Kidney (tissue), 14 donors: ENCODE data around the gene LIMK2. TPM values are rescaled to one million over a fixed set of nuclear protein-coding genes. Genes with fewer than 3 reads are reported as not detected.

Experiments
- DNase-seq, 5 donors: peaks; one replicate each; pipeline ENCODE4 v3.0.0-alpha.2; 2013 to 2020
- FAIRE-seq: peaks from 2 replicates; lab custom pipeline; 2012; peaks lifted over from hg19 to GRCh38; lab: Jason Lieb, UNC
- H3K27ac ChIP-seq, 2 donors: one replicate each; pipeline ENCODE4 v1.7.0; 2013; ENCODE audit warnings: low read depth in 2 of 2, low read length in 2 of 2, inconsistent platforms in 1 of 2
- H3K27me3 ChIP-seq: one replicate; pipeline ENCODE4 v1.7.1; 2013; ENCODE audit warnings: low read length, inconsistent platforms; ENCODE audit not compliant: control insufficient read depth, insufficient read depth
- H3K36me3 ChIP-seq, 3 donors: one replicate each; pipeline versions ENCODE4 v1.7.0 to v1.7.1; 2013; ENCODE audit warnings: low read length in 3 of 3, control low read depth in 1 of 3, inconsistent platforms in 1 of 3; ENCODE audit not compliant: insufficient read depth in 3 of 3, control insufficient read depth in 2 of 3
- H3K4me1 ChIP-seq, 3 donors: one replicate each; pipeline versions ENCODE4 v1.7.0 to v1.7.1; 2013; ENCODE audit warnings: low read length in 3 of 3, inconsistent platforms in 1 of 3, low read depth in 1 of 3; ENCODE audit not compliant: control insufficient read depth in 2 of 3, insufficient read depth in 2 of 3
- H3K4me3 ChIP-seq, 3 donors: one replicate each; pipeline versions ENCODE4 v1.7.0 to v1.8.1; 2013; ENCODE audit warnings: low read length in 3 of 3, control low read depth in 1 of 3, inconsistent platforms in 1 of 3
- H3K9ac ChIP-seq, 3 donors: one replicate each; pipeline versions ENCODE4 v1.7.0 to v1.7.1; 2013; ENCODE audit warnings: low read length in 3 of 3, control low read depth in 1 of 3, inconsistent platforms in 1 of 3
- H3K9me3 ChIP-seq, 3 donors: one replicate each; pipeline versions ENCODE4 v1.7.0 to v1.7.1; 2013; ENCODE audit warnings: low read length in 3 of 3, control low read depth in 1 of 3, inconsistent platforms in 1 of 3; ENCODE audit not compliant: control insufficient read depth in 2 of 3, insufficient read depth in 1 of 3
- intact Hi-C: fragments of 100-400 bp; cut with DNase I; formaldehyde crosslinking; loops from one replicate; pipeline ENCODE4 v1.11.1; 2022
- polyA plus RNA-seq: library from polyadenylated mRNA; stranded (reverse); fragments of 350-450 nt; fragmentation: Illumina TruSeq; extraction: RNeasy Lipid Tissue Mini Kit (QIAGEN cat#74804); gene quantifications from one replicate; pipeline ENCODE4 v1.2.3, GENCODE V29; 2014; ENCODE audit warnings: low read depth, low replicate concordance; ENCODE audit not compliant: insufficient read depth
- total RNA-seq: library from RNA; stranded (reverse); fragmentation: NEBNext Ultra II Directional; extraction: Animal tissue kit (Norgen Biotek cat#: 25700); gene quantifications from one replicate; pipeline ENCODE4 v1.2.1, GENCODE V29; 2021
- TF ChIP-seq, protein P1 (sequence below): IDR thresholded peaks from 3 replicates; pipeline ENCODE4 v1.5.1; 2012; ENCODE audit warnings: mild to moderate bottlenecking, moderate library complexity, borderline replicate concordance; ENCODE audit not compliant: insufficient read depth; ENCODE audit errors: extremely low read depth
- donor health status: control.
- donor health status: control.
- donor health status: control.
- donor health status: control.
- donor health status: control.
- donor health status: DM: yes; HTN: yes; CAD: no.
- donor health status: Normal renal cell carcinoma (clear cell type).

The LIMK2 gene
- total and polyA plus RNA-seq, 2 donors from 2014 or later = 20.3 to 48.2 TPM

DNA sequence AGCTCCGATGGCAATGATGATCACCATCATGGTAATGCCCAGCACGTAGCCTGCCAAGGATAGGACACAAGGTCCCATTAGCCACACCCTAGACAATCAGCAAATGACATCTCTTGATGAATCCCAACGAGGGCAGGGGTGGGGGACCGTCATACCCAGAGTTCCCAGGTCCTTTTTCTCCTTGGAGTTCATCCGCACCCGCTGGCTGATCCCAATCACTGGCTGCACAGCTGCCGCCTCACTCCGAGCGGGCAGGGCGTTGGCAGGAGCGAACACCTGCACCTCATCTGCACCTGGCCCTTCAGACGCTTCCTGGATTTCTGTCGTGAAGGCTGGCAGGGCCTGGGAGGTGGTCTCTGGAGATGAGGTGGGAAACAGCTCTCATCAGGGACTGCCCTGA is 77.2 kb downstream of the LIMK2 start:
- FAIRE-seq (no peak), DNase-seq (no peak)
- peaks cover 0 to 18% (median 8%) of the 10 kb centered on the region in 3 donors for H3K36me3 ChIP-seq
- TF ChIP-seq, protein P1, sequence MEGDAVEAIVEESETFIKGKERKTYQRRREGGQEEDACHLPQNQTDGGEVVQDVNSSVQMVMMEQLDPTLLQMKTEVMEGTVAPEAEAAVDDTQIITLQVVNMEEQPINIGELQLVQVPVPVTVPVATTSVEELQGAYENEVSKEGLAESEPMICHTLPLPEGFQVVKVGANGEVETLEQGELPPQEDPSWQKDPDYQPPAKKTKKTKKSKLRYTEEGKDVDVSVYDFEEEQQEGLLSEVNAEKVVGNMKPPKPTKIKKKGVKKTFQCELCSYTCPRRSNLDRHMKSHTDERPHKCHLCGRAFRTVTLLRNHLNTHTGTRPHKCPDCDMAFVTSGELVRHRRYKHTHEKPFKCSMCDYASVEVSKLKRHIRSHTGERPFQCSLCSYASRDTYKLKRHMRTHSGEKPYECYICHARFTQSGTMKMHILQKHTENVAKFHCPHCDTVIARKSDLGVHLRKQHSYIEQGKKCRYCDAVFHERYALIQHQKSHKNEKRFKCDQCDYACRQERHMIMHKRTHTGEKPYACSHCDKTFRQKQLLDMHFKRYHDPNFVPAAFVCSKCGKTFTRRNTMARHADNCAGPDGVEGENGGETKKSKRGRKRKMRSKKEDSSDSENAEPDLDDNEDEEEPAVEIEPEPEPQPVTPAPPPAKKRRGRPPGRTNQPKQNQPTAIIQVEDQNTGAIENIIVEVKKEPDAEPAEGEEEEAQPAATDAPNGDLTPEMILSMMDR = no peak
- intact Hi-C loops = no loop called here
- peaks cover 0 to 18% (median 6%) of the 10 kb centered on the region in 3 donors for H3K4me1 ChIP-seq
- H3K4me3 ChIP-seq = no peak overlapping the region
- H3K9ac ChIP-seq = peak overlapping the region in 1 of 3 donors; percentile 21
- H3K27me3 ChIP-seq = no peaks in the 10 kb centered on the region
- H3K9me3 ChIP-seq = no peaks in the 10 kb centered on the region
- H3K27ac ChIP-seq = peak overlapping the region; percentile 86 to 89

DNA sequence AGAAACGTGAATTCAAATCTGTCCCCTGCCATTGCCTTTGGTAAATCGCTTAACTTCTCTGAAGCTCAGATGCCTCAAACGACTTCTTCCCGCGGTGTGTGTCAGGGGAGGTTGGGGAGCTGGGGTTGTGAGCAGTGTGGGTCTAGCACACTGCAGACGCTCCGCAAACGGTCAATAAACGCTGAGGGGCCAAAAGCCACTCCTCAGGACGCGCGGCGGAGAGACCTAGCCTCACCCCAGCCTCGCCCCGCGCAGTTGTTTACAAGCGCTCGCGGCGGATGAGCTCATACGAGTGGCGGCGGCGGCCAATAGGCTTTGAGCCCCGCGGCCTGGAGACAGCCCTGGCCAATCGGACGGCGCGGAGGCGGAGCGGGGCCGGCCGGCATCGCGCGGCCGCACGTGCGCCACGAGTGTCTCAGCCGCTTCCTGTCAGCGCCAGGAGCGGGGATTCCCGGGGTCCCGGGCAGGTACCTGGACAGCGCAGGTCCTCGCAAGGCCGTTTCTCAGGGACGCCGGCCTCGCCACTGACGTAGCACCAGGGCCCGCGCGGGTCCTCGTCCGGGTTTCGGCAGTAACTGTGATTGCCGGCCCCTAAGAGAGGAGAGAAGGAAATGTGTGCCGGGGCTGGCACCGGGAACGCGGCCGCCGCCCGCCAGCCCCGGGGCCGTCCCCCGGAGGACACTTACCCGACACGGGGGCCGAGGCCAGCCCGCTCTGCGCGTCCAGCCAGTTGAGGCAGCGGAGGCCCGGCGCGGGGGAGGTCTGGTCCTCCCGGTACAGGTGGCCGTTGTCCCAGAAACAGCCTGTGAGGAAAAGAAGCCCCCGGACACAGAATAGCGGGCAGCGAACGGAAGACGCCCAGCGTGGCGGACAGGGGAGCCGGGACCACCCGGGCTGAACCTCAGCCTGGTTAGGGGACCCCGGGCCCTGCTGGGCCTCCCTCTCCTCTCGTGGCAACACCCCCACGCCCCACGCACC is 78.7 kb downstream of the LIMK2 start:
- Histone ChIP-seq H3K27ac (peak overlapping the region; percentile 90 to 96), H3K36me3 (peaks cover 0 to 12% (median 6%) of the 10 kb centered on the region in 3 donors), H3K9ac (peak overlapping the region; percentile 17 to 92 (median 74)), H3K4me3 (peak overlapping the region; percentile 46 to 99 (median 84)), H3K9me3 (no peaks in the 10 kb centered on the region), H3K4me1 (peaks cover 0 to 17% (median 10%) of the 10 kb centered on the region in 3 donors), H3K27me3 (no peaks in the 10 kb centered on the region)
- FAIRE-seq = no peak
- intact Hi-C loops = no loop called here
- peak; percentile 92 to 98 (median 96) for DNase-seq
- TF ChIP-seq, protein P1 = no peak

DNA sequence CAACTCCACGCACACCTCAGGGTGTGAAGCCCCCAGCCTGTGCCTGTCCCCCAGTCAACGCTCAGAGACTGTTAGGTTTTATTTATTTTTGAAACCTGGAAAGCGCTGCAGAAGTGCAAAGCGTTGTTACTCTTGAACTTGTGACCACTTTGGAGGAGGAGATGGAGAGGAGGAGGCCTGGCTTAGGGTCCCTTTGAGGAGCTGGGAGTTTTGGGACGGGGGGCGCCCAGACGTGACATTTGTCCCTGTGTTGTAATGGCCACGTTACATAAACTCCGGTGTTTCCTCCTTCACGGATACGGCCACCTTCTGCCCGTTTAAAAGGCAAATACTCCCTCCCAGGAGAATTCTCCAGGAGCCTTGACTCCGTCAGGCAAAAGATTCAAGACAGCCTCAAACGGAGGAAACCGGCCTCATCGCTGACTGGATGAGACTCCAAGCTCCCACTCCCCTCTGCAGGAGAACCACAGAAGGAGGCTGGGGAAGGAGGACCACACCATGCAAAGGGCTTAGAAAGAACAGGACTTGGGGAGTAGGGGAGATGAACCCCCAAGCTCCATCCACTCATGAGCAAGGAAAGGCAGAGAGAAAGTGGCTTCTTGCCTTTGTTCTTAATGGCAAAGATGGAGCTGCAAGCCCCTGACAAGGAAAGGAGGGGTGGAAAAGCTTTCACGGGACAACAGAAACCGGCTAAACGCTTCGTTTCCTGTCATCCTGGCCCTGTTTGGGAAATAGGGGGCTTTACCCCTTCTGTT is 79.6 kb downstream of the LIMK2 start:
- H3K27me3 ChIP-seq = no peaks in the 10 kb centered on the region
- no peaks in the 10 kb centered on the region for H3K9me3 ChIP-seq
- peaks cover 0 to 21% (median 13%) of the 10 kb centered on the region in 3 donors for H3K4me1 ChIP-seq
- TF ChIP-seq, protein P1 = no peak
- H3K9ac ChIP-seq = peak overlapping the region; percentile 77 to 94 (median 92)
- peaks cover 0 to 11% (median 5%) of the 10 kb centered on the region in 3 donors for H3K36me3 ChIP-seq
- DNase-seq = peak in 3 of 5 donors; percentile 26 to 59 (median 45)
- peak overlapping the region; percentile 84 to 99 (median 87) for H3K4me3 ChIP-seq
- H3K27ac ChIP-seq = peak overlapping the region; percentile 90 to 96
- intact Hi-C loops = no loop called here
- FAIRE-seq = no peak
